Retina (tissue), 1 donor: ENCODE results near the gene DUS2.
"Not testable (repeated sequence)": the region's sequence is repeated elsewhere in the genome, so short reads cannot be mapped to it uniquely, and the experiment has no call there.

Source experiments
- DNase-seq: peaks from one replicate; pipeline ENCODE4 v3.0.0-alpha.2; 2016

The DUS2 gene

DNA sequence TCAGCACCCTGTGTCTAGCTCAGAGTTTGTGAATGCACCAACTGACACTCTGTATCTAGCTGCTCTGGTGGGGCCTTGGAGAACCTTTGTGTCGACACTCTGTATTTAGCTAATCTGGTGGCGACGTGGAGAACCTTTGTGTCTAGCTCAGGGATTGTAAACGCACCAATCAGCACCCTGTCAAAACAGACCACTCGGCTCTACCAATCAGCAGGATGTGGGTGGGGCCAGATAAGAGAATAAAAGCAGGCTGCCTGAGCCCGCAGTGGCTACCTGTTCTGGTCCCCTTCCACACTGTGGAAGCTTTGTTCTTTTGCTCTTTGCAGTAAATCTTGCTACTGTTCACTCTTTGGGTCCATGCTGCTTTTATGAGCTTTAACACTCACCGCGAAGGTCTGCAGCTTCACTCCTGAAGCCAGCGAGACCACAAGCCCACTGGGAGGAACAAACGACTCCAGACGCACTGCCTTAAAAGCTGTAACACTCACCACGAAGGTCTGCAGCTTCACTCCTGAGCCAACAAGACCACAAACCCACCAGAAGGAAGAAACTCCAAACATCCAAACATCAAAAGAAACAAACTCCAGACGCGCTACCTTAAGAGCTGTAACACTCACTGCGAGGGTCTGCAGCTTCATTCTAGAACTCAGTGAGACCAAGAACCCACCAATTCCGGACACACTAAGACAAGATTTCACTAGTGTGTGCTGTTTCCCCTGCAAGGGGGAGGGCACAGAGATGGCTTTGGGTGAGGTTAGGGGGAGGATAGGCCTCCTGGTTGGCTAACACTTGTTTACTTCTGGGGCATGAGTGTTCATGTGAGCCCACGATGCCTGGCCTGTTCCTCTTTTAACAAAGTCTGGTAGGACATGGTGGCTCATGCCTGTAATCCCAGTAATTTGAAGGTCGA, 24.1 kb upstream of the DUS2 start, which contains the start of gene DPEP2:
Gene DPEP2, minus strand, starts transcription at position 706 of the 910 bp plus-strand sequence. CDS start 6,272 bp downstream, outside the sequence.
- DNase-seq = not testable (repeated sequence)

DNA sequence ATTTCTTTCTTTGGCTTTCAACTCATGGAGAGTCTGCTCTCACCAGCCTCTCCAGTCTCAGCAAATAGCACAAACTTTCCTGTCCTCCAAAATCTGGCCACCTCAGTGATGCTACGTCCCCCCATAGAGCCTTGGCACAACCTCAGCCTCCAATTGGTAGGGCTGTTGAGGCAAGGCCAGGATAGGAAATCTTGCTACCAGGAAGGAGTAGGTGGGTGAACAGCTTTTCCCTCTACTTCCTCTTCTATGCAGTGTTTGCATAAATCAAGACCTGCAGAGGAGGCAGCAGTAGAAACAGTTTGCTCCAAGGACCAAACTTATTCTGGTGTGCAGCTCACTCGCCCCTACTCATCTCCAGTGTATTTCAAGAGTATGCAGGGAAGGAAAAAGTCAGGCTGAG, 23.1 kb upstream of the DUS2 start:
- DNase-seq = no peak

DNA sequence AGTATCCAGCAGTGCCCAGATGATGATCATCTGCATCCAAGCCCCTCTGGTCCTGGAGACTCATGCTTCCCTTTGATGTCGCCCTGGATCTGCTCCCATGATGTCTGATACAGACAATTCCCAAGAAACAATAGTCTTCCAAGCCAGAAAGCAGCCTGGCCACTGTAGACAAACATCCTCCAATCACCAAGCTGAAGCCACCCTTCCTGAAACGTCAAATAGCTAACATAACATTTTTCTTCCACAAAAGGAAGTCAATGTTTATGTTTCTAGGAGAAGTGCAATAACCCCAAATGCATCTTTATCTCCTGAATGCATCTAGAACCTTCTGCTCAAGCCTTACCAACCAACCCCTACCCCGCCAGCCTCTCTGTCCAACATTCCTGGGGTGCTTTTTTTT, 22.6 kb upstream of the DUS2 start:
- DNase-seq = no peak

DNA sequence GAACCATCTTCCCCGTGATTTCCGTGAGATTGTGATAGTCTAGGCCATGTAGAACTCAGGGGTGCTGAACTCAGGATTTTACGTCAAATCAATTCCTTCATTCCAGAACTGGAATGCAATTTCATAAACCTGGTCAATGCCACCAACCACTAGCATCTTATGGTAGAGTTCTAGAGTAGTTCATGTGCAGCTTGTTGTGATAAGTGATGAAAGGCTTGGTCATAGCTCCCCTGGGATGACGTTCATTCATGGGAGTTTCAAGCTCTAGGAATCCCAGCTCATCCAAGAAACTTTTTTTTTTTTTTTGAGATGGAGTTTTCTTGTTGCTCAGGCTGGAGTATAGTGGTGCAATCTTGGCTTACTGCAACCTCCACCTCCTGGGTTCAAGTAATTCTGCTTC, 20.1 kb upstream of the DUS2 start:
- DNase-seq = no peak

DNA sequence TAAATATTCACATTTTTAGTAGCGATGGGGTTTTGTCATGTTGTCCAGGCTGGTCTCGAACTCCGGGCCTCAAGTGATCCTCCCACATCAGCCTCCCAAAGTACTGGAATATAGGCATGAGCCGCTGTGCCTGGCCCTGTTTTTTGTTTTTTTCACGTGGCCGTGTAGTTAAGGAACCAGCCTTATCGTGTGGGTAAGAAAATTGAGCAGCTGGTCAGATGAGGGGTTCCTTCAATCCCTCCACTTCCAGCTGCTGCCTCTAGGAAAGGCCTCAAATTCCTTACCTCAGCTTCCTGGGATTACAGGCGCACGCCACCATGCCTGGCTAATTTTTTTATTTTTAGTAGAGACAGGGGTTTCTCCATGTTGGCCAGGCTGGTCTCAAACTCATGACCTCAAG, 17.9 kb upstream of the DUS2 start:
- no peak for DNase-seq

DNA sequence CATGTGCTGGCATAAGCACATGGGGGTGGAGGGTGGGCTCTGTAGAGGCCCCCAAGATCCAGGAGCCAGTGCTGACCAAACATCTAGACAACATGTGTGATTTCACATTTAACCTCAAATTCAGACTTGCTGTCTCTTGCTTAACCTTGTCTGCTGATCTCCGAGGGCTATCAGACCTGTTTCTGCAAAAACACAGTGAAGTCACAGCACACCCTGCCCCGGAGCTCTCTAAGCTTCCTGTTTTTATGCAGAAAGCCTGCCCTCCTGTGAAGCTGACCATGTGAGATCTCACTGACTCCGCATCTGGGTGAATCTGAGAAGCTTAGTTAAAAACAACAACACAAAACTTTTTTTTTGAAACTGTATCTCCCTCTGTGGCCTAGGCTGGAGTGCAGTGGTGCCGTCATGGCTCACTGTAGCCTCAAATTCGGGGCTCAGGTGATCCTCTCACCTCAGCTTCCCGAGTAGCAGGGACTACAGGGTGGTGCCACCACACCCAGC, 17.2 kb upstream of the DUS2 start:
- DNase-seq = no peak

DNA sequence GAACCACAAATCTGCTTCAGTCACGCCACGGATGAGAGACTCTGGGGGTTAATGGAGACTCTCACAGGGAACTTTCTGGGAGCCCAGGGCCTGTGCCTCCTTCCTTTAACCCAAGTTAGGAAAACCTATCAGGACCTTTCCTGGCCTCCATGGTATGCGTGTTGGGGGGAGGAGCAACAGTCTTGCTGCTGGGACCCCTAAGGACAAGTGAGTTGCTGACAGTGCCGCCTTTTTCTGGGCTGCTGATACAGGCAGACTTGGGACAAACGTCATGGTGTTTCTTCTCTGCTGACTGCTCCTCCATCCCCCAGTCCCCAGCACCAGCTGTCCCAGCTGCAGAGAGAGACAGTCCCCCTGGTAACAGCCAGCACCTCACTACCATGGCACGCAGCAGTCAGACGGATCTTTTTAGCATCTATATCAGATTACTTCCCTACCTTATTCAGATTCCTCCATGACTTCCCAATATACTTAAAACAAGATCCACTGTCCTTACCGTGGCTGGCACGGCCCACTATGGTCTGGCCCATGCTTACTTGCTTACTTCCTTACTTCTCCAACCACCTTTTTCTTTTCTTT, 13.8 kb upstream of the DUS2 start:
- no peak for DNase-seq

DNA sequence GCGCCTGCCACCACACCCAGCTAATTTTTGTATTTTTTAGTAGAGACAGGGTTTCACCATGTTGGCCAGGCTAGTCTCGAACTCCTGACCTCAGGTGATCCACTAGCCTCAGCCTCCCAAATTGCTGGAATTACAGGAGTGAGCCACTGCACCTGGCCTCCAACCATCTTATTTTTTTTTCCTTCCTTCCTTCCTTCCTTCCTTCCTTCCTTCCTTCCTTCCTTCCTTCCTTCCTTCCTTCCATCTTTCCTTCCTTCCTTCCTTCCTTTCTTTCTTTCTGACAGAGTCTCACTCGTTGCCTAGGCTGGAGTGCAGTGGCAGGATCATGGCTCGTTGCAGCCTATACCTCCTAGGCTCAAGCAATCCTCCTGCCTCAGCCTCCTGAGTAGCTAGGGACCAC, 13.2 kb upstream of the DUS2 start:
- DNase-seq = not testable (repeated sequence)

DNA sequence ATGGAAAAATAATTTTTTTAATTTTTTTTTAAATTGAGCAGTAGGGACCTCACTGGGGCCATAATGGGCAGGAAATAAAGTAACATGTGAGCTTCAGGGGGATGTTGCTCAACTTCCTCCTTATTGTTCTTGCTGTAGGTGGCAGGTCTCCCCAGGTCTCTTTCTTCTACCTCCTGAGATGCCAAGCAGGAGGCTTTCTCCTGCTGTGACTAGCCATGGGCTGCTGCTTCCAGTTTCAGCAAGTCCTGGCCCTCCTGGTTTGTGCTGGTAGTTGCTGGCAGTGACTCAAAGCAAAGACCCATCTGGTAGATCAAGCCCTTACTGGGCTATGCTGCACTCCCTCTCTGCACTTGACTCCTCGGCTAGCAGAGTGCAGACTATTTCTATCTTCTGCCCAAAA, 9.6 kb upstream of the DUS2 start:
- DNase-seq = no peak

DNA sequence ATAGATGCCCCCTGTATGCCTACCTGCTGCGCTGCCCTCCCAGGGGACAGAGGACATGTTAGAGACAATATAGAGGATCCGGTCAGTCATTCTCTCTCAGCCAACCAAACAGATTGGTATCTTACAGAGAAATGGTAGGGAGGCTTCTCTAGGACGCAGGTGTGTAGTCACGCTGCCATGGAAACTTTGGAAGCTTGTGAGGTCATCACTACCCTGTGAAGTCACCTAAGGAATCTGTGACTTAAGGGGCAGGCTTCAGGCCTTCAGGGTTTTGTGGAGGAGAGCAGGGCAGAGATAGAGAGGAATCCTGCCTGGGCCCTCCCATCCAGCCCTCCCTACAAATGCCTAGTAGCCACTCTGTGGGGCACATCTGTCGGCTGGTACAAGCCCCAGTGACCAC, 7.4 kb upstream of the DUS2 start, which contains the start of gene DPEP2NB:
Gene DPEP2NB, minus strand, starts transcription at position 231 of the 400 bp plus-strand sequence. Its CDS starts 141 bp downstream, at position 90.
- DNase-seq = no peak

DNA sequence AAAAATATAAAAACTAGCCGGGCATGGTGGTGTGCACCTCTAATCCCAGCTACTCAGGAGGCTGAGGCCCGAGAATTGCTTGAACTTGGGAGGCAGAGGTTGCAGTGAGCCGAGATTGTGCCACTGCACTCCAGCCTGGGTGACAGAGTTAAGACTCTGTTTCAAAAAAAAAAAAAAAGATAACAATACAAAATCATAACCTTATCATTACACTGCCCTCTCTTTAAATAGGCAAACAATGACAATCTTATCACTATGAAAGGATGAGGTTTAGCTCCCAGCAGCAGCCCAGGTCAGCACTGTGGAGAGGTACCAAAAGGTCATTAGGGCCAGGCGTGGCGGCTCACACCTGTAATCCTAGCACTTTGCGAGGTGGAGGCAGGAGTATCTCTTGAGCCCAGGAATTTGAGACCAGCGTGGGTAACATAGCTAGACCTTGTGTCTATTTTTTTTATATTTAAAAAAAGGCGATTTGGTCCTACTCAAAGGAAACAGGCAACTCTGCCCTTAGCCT, 3.9 kb upstream of the DUS2 start:
- DNase-seq = no peak

DNA sequence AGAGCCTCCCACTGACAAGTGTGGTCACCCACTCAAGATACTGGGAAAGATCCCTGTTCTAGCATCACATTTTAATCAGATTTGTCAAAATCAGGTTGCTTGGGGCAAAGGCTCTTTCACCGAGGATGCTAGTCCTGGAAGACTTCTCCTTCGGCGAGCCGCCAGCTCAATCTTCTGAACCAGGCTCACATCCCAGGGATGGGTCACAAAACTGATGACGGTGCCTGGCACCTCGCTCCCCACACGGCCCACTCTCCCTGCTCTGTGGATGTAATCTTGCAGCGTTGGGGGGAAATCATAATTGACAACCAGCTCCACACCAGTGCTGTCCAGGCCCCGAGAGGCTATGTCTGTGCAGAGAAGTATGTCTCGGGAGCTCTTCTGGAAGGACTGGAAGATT, 1.6 kb upstream of the DUS2 start:
- no peak for DNase-seq

DNA sequence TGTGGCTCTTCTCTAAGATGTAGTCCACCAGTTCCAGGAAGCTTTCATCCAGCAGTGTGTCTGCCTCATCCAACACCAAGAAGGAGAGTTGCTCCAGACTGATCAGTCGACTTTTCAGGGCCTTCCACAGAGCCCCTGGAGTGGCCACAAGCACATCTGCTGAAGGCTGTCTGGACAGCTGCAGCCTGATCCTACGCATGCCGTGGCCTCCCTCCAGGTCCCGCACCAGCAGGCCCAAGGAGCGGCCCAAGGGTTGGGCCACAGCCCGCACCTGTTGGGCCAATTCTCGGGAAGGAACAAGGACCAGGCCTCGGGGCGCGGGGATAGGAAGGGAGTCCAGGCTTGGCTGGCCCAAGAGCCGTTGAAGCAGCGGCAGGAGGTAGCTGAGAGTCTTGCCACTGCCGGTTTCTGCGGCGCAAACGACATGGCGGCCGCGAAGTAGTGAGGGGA, 781 bp upstream of the DUS2 start:
- no peak for DNase-seq

DNA sequence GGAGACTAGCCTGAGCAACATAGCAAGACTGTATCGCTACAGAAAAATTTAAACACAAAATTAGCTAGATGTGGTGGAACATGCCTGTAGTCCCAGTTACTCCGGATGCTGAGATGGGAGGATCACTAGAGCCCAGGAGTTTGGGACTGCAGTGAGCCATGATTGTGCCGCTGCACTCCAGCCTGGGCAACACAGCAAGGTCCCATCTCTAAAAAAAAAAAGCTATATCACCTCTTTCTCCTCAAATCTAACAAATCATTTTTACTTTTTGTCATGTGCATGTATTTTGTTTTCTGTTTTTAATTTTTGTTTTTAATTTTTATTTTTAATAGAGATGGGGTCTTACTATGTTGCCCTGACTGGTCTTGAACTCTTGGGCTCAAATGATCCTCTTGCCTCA, 5.9 kb downstream of the DUS2 start:
- no peak for DNase-seq

DNA sequence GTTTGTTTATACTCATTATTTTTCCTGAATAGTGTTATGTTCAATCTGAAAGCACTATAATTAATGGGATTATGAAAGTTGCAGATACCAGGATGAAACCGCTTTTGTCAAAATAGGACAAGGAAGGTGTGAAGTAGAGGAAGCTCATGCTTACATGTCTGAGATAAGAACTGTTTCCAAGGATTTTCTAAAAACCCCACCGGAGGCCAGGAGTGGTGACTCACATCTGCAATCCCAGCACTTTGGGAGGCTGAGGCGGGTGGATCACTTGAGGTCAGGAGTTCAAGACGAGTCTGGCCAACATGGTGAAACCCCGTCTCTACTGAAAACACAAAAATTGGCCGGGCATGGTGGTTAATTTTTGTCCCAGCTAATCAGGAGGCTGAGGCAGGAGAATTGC, 7.0 kb downstream of the DUS2 start:
- DNase-seq = not testable (repeated sequence)

DNA sequence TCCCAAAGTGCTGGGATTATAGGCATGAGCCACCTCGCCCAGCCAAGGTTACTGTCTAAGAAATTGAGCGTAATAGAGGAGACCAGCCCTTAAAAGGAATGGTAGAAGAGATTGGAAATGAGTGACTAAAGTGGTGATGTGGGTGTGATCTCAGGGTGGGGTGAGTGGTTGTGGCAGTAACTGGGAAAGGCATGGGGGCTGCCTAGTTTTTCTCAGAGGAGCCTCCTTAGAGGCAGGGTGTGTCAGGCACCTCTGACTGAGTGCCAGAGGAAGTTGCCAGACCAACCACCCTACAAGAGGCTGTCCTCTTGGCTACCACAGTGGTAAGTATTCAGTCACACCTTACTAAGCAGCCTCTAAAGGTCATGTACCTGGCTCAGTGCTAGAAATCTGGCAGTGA, 8.9 kb downstream of the DUS2 start:
- no peak for DNase-seq

DNA sequence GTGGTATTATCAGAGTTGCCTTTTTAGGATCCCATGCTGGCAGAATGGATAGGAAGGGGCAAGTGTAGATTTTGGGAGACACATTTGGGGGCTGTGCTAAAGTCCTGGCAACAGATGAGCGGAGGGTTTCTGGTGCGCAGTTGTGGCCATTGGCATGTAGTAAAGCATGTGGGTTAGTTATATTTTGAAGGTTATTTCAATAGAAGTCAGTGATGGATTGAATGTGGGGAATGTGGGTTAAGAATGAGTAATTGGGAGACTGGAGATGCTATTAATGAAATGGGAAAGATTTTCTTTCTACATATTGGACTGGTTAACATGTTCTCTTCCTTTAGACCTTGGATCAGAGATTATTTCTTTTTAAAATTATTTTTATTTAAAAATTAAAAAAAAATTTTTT, 10.0 kb downstream of the DUS2 start:
- no peak for DNase-seq

DNA sequence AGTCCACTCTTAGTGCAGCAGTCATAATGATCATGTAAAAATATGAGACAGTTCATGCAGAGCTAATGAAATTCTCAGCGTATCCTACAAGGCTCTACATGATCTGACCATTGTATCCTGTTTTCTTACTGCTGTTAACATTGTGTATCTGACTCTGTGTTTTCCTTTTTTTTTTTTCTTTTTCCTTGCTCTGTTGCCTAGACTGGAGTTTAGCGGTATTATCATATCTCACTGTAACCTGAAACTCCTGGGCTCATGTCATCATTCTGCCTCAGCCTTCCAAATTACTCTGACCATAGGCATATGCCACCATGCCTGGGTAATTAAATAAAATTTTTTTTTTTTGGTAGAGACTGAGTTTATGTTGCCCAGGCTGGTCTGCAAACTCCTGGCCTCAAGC, 12.1 kb downstream of the DUS2 start:
- DNase-seq = no peak

DNA sequence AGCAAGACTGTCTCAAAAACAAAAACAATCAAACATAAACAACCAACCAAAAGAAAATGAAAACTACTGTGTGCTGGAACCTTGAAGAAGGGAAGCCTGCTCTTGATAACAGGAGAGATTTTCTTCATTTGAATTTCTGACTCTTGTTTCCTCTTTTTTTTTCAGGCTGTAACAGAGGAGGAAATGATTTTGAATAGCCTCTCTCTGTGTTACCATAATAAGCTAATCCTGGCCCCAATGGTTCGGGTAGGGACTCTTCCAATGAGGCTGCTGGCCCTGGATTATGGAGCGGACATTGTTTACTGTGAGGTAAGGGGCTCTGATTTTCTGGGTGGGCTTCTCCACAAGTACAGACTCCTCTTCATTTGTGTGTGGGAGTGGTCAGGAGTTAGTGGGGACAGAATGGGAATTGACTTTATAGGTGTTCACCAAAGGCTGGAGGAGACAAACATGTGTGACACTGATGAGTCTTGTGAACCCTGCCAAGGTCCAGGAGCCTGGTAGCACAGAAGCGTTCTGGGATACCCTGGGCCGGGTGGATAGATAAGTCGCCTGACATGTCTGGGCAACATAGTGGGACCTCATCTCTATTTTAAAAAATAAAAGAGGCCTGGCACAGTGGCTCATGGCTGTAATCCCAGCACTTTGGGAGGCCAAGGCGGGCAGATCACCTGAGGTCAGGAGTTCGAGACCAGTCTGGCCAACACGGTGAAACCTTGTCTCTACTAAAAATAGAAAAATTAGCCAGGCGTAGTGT, 14.9 kb downstream of the DUS2 start:
- no peak for DNase-seq

DNA sequence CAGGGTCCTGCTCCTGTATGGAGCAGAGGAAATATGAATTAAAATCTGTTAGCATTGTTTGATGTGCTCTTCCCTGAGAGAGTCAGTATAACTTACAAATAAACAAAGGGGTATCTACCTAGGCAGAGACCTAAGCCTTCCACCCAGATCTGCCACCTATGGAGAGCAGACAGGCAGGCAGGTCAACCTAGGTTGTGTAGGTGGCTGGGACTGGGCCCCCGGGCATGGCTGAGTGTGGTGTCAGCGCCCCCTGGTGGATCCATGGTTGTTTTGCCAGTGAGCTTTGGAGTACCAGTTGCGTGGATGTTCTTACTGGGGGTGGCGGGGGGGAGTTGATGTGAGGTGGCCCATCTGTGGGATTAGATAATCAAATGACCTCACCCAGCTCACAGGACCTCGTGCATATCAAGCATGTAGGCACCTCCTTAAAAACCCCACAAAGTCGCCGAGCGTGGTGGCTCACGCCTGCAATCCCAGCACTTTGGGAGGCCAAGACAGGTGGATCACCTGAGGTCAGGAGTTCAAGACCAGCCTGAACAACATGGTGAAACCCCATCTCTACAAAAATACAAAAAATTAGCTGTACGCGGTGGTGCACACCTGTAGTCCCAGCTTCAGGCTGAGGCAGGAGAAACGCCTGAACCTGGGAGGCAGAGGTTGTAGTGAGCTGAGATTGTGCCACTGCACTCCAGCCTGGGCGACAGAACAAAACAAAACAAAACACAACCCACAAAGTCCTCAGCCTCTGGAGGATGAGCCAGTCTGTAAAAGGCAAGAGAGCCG, 17.6 kb downstream of the DUS2 start:
- peak; percentile 68 for DNase-seq

DNA sequence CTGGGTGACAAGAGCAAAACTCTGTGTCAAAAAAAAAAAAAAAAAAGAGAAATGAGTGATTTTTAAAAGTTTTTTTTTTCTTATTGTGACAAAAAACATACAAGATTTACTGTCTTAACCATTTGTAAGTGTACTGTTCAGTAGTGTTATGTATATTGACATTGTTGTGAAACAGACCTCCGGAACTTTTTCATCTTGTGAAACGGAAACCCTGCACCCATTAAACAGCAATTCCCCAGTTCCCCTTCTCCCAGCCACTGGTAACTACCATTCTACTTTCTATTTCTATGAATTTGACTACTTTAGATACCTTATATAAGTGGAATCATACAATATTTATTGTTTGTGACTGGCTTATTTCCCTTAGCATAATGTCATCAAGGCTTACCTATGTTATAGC, 18.7 kb downstream of the DUS2 start:
- no peak for DNase-seq

DNA sequence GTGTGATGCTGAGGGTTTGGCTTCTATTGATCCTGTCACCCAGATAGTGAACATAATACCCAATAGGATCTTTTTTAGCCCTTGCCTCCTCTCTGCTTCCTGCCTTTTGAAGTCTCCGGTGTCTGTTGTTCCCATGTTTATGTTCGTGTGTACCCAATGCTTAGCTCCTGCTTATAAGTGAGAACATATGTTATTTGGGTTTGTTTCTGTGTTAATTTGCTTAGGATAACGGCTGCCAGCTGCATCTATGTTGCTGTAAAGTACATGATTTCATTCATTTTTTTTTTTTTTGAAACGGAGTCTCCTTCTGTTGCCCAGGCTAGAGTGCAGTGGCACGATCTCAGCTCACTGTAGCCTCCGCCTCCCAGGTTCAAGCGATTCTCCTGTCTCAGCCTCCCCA, 23.0 kb downstream of the DUS2 start:
- no peak for DNase-seq
